Parathyroid adenoma (tissue), 2 donors: ENCODE data around the gene RPL28.

Source experiments
- H2AFZ ChIP-seq: fragments of 300-600 bp; sonication (generic); one replicate; pipeline ENCODE4 v1.7.0; 2017; ENCODE audit warnings: antibody characterized with exemption, mild to moderate bottlenecking
- H3K27ac ChIP-seq: fragments of 300-600 bp; sonication (generic); one replicate; pipeline ENCODE4 v1.7.0; 2017
- H3K27me3 ChIP-seq: fragments of 300-600 bp; sonication (generic); one replicate; pipeline ENCODE4 v1.7.0; 2017; ENCODE audit warnings: low read length; ENCODE audit not compliant: control insufficient read depth, insufficient read depth
- H3K36me3 ChIP-seq: fragments of 300-600 bp; sonication (generic); one replicate; pipeline ENCODE4 v1.7.0; 2017; ENCODE audit warnings: low read length; ENCODE audit not compliant: control insufficient read depth, insufficient read depth
- H3K4me1 ChIP-seq: fragments of 300-600 bp; sonication (generic); one replicate; pipeline ENCODE4 v1.7.0; 2017; ENCODE audit warnings: control low read depth
- H3K4me2 ChIP-seq: fragments of 300-600 bp; sonication (generic); one replicate; pipeline ENCODE4 v1.7.0; 2017; ENCODE audit warnings: low read length
- H3K4me3 ChIP-seq: fragments of 300-600 bp; sonication (generic); one replicate; pipeline ENCODE4 v1.7.0; 2017; ENCODE audit warnings: low read depth, low read length
- H3K79me2 ChIP-seq: fragments of 300-600 bp; sonication (generic); one replicate; pipeline ENCODE4 v1.7.0; 2017; ENCODE audit warnings: control low read depth
- H3K9ac ChIP-seq: fragments of 300-600 bp; sonication (generic); one replicate; pipeline ENCODE4 v1.7.0; 2017; ENCODE audit warnings: mild to moderate bottlenecking
- H3K9me3 ChIP-seq: fragments of 300-600 bp; sonication (generic); one replicate; pipeline ENCODE4 v1.7.0; 2017; ENCODE audit warnings: low read length; ENCODE audit not compliant: control insufficient read depth
- TF ChIP-seq, protein P1 (sequence below): fragments of 300-600 bp; sonication (generic); IDR thresholded peaks from one replicate; pipeline ENCODE4 v1.7.0; 2017; ENCODE audit warnings: antibody characterized with exemption, mild to moderate bottlenecking
- donor health status: primary hyperparathyroidism.

The RPL28 gene

GRCh38 chr19:55366790-55367189 is 18.9 kb upstream of the RPL28 start:
- Histone ChIP-seq H3K27me3 (peaks cover 10% of the 10 kb centered on the region), H3K4me3 (no peak overlapping the region), H2AFZ (no peak overlapping the region), H3K79me2 (no peaks in the 10 kb centered on the region), H3K4me1 (no peaks in the 10 kb centered on the region), H3K36me3 (no peaks in the 10 kb centered on the region), H3K27ac (no peak overlapping the region), H3K9me3 (no peaks in the 10 kb centered on the region), H3K4me2 (no peak overlapping the region), H3K9ac (no peak overlapping the region)
- TF ChIP-seq, protein P1, sequence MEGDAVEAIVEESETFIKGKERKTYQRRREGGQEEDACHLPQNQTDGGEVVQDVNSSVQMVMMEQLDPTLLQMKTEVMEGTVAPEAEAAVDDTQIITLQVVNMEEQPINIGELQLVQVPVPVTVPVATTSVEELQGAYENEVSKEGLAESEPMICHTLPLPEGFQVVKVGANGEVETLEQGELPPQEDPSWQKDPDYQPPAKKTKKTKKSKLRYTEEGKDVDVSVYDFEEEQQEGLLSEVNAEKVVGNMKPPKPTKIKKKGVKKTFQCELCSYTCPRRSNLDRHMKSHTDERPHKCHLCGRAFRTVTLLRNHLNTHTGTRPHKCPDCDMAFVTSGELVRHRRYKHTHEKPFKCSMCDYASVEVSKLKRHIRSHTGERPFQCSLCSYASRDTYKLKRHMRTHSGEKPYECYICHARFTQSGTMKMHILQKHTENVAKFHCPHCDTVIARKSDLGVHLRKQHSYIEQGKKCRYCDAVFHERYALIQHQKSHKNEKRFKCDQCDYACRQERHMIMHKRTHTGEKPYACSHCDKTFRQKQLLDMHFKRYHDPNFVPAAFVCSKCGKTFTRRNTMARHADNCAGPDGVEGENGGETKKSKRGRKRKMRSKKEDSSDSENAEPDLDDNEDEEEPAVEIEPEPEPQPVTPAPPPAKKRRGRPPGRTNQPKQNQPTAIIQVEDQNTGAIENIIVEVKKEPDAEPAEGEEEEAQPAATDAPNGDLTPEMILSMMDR: no peak

DNA sequence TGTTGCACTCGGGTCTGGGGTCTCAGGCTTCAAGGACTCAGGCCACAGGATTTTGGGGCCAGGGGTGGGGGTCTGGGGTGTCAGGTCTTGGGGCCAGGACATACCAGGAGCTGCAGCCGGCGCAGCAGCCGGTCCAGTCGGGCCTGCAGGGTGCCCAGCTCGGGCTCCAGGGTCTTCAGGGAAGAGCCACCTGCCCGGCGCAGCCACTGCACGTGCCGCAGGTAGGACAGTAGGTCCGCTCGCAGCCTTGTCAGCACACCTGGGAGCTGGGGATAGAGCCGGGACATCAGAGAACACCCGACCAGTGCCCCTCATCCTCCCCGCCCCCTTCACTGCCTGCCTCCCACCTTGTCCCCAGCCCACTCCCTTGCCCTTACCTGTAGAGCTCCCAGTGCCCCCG is 17.6 kb upstream of the RPL28 start:
- no peaks in the 10 kb centered on the region for H3K36me3 ChIP-seq
- no peaks in the 10 kb centered on the region for H3K9me3 ChIP-seq

GRCh38 chr19:55368701-55369563 is 16.8 kb upstream of the RPL28 start:
- no peaks in the 10 kb centered on the region for H3K79me2 ChIP-seq
- no peak overlapping the region for H3K27ac ChIP-seq
- no peak overlapping the region for H3K9ac ChIP-seq
- TF ChIP-seq, protein P1: no peak
- no peaks in the 10 kb centered on the region for H3K36me3 ChIP-seq
- no peaks in the 10 kb centered on the region for H3K4me1 ChIP-seq
- no peak overlapping the region for H3K4me2 ChIP-seq
- peaks cover 10% of the 10 kb centered on the region for H3K27me3 ChIP-seq
- H3K9me3 ChIP-seq: no peaks in the 10 kb centered on the region
- peak overlapping the region; percentile 50 for H2AFZ ChIP-seq
- no peak overlapping the region for H3K4me3 ChIP-seq

More for the DNA sequence above, 17.6 kb upstream of the RPL28 start:
- Histone ChIP-seq H2AFZ (no peak overlapping the region), H3K4me1 (no peaks in the 10 kb centered on the region), H3K27me3 (peaks cover 10% of the 10 kb centered on the region), H3K4me3 (no peak overlapping the region), H3K9ac (no peak overlapping the region), H3K79me2 (no peaks in the 10 kb centered on the region), H3K4me2 (no peak overlapping the region), H3K27ac (no peak overlapping the region)
- TF ChIP-seq, protein P1: no peak

GRCh38 chr19:55369653-55370304 is 16.0 kb upstream of the RPL28 start:
- no peak overlapping the region for H3K9ac ChIP-seq
- H3K9me3 ChIP-seq: no peaks in the 10 kb centered on the region
- TF ChIP-seq, protein P1: no peak
- no peaks in the 10 kb centered on the region for H3K36me3 ChIP-seq
- peak overlapping the region; percentile 11 for H3K4me3 ChIP-seq
- no peaks in the 10 kb centered on the region for H3K79me2 ChIP-seq
- H3K27me3 ChIP-seq: peaks cover 10% of the 10 kb centered on the region
- H3K4me1 ChIP-seq: no peaks in the 10 kb centered on the region
- no peak overlapping the region for H3K27ac ChIP-seq
- H3K4me2 ChIP-seq: peak overlapping the region; percentile 47
- no peak overlapping the region for H2AFZ ChIP-seq
